Osteoblast (primary cell): ENCODE data around the gene GRIN3B. TPM values are rescaled to one million over a fixed set of nuclear protein-coding genes. Genes with fewer than 3 reads are reported as not detected.

Experiments
- DNase-seq: peaks from one replicate; pipeline ENCODE4 v3.0.0; 2011; ENCODE audit warnings: low spot score, mixed read lengths; ENCODE audit not compliant: insufficient read length; ENCODE audit errors: missing footprints
- H2AFZ ChIP-seq: 2 replicates; pipeline ENCODE4 v1.6.0; 2011; ENCODE audit warnings: mild to moderate bottlenecking, low read length
- H3K27ac ChIP-seq: 2 replicates; pipeline ENCODE4 v1.5.1; 2011; ENCODE audit warnings: mild to moderate bottlenecking, low read depth, low read length, moderate library complexity
- H3K27me3 ChIP-seq: 2 replicates; pipeline ENCODE4 v1.6.0; 2012; ENCODE audit warnings: mild to moderate bottlenecking, control low read depth, inconsistent platforms, low read length, moderate library complexity; ENCODE audit not compliant: insufficient read depth
- H3K36me3 ChIP-seq: 2 replicates; pipeline ENCODE4 v1.5.1; 2011; ENCODE audit warnings: mild to moderate bottlenecking, low read length, control low read depth, moderate library complexity; ENCODE audit not compliant: insufficient read depth
- H3K4me1 ChIP-seq: 2 replicates; pipeline ENCODE4 v1.5.1; 2011; ENCODE audit warnings: mild to moderate bottlenecking, low read length, control low read depth, moderate library complexity; ENCODE audit not compliant: insufficient read depth
- H3K4me2 ChIP-seq: 2 replicates; pipeline ENCODE4 v1.6.0; 2011; ENCODE audit warnings: mild to moderate bottlenecking, low read length; ENCODE audit not compliant: insufficient read depth
- H3K4me3 ChIP-seq: fragments of 200-600 bp; sonication (generic); 3 replicates; pipeline ENCODE4 v1.5.1; 2012; ENCODE audit warnings: mild to moderate bottlenecking, low read length, inconsistent platforms; ENCODE audit not compliant: insufficient read depth
- H3K79me2 ChIP-seq: 2 replicates; pipeline ENCODE4 v1.6.0; 2012; ENCODE audit warnings: mild to moderate bottlenecking, low read length, control low read depth, inconsistent platforms; ENCODE audit not compliant: insufficient read depth
- H3K9me3 ChIP-seq: 2 replicates; pipeline ENCODE4 v1.5.1; 2011; ENCODE audit warnings: low read depth, low read length, control low read depth
- H4K20me1 ChIP-seq: 2 replicates; pipeline ENCODE4 v1.6.0; 2012; ENCODE audit warnings: mild to moderate bottlenecking, low read length, control low read depth; ENCODE audit not compliant: insufficient read depth
- CTCF ChIP-seq: IDR thresholded peaks from 2 replicates; pipeline ENCODE4 v1.5.1; 2011; ENCODE audit warnings: mild to moderate bottlenecking, low read depth, low read length, moderate library complexity; ENCODE audit errors: extremely low read depth
- total RNA-seq: library from RNA; depleted of rRNA; stranded (reverse); fragments of >200 nt; gene quantifications from 2 replicates; pipeline ENCODE4 v1.2.3, GENCODE V29; 2012

Gene GRIN3B, protein sequence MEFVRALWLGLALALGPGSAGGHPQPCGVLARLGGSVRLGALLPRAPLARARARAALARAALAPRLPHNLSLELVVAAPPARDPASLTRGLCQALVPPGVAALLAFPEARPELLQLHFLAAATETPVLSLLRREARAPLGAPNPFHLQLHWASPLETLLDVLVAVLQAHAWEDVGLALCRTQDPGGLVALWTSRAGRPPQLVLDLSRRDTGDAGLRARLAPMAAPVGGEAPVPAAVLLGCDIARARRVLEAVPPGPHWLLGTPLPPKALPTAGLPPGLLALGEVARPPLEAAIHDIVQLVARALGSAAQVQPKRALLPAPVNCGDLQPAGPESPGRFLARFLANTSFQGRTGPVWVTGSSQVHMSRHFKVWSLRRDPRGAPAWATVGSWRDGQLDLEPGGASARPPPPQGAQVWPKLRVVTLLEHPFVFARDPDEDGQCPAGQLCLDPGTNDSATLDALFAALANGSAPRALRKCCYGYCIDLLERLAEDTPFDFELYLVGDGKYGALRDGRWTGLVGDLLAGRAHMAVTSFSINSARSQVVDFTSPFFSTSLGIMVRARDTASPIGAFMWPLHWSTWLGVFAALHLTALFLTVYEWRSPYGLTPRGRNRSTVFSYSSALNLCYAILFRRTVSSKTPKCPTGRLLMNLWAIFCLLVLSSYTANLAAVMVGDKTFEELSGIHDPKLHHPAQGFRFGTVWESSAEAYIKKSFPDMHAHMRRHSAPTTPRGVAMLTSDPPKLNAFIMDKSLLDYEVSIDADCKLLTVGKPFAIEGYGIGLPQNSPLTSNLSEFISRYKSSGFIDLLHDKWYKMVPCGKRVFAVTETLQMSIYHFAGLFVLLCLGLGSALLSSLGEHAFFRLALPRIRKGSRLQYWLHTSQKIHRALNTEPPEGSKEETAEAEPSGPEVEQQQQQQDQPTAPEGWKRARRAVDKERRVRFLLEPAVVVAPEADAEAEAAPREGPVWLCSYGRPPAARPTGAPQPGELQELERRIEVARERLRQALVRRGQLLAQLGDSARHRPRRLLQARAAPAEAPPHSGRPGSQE
- total RNA-seq, result not detected in 2 replicates

- H3K4me1 ChIP-seq, result peaks cover 5% of the 10 kb centered on the region
- DNase-seq, result peak; percentile 98
- H3K4me3 ChIP-seq, result no peak within 1 kb of the TSS
- peaks cover 58% of the 10 kb centered on the region for H3K27me3 ChIP-seq
- peaks cover 6% of the 10 kb centered on the region for H4K20me1 ChIP-seq
- H2AFZ ChIP-seq, result no peak within 1 kb of the TSS
- no peak for TF ChIP-seq CTCF
- no peaks in the 10 kb centered on the region for H3K9me3 ChIP-seq
- no peaks in the 10 kb centered on the region for H3K36me3 ChIP-seq
- no peaks in the 10 kb centered on the region for H3K79me2 ChIP-seq
- H3K27ac ChIP-seq, result no peak within 1 kb of the TSS
- no peak within 1 kb of the TSS for H3K4me2 ChIP-seq
These were observed at the start of gene GRIN3B for GRCh38 chr19:1000095-1000494. TSS of gene GRIN3B (plus strand) at chr19:1000419. CDS start at chr19:1000438, 19 bp downstream.

DNA sequence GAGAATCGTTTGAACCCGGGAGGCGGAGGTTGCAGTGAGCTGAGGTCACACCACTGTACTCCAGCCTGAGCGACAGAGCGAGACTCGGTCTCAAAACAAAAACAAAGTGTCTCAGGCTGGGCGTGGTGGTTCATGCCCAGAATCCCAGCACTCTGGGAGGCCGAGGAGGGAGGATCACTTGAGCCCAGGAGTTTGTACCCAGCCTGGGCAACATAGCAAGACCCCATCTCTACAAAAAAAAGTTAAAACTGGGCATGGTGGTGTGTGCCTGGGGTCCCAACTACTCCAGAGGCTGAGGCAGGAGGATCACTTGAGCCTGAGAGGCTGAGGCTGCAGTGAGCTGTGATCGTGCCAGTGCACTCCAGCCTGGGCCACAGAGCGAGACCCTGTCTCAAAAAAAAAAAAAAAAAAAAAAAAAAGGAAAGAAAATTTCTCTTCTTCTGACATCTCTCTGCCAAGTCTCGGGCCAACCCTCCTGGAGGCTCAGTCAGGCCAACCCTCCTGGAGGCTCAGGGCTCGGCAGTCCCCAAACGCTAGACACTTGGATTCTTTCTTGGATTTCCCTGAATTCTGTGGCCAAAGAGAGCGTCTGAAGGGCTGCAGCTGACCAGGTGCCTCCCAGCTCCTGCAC is 48.1 kb upstream of the GRIN3B start:
- peaks cover 12% of the 10 kb centered on the region for H3K4me1 ChIP-seq
- no peaks in the 10 kb centered on the region for H3K27me3 ChIP-seq
- H3K4me2 ChIP-seq, result no peak overlapping the region
- H2AFZ ChIP-seq, result no peak overlapping the region
- no peak for TF ChIP-seq CTCF
- no peaks in the 10 kb centered on the region for H3K36me3 ChIP-seq
- no peaks in the 10 kb centered on the region for H4K20me1 ChIP-seq
- peak overlapping the region; percentile 74 for H3K27ac ChIP-seq
- H3K79me2 ChIP-seq, result peaks cover 30% of the 10 kb centered on the region
- H3K9me3 ChIP-seq, result no peaks in the 10 kb centered on the region
- no peak overlapping the region for H3K4me3 ChIP-seq
- DNase-seq, result no peak

DNA sequence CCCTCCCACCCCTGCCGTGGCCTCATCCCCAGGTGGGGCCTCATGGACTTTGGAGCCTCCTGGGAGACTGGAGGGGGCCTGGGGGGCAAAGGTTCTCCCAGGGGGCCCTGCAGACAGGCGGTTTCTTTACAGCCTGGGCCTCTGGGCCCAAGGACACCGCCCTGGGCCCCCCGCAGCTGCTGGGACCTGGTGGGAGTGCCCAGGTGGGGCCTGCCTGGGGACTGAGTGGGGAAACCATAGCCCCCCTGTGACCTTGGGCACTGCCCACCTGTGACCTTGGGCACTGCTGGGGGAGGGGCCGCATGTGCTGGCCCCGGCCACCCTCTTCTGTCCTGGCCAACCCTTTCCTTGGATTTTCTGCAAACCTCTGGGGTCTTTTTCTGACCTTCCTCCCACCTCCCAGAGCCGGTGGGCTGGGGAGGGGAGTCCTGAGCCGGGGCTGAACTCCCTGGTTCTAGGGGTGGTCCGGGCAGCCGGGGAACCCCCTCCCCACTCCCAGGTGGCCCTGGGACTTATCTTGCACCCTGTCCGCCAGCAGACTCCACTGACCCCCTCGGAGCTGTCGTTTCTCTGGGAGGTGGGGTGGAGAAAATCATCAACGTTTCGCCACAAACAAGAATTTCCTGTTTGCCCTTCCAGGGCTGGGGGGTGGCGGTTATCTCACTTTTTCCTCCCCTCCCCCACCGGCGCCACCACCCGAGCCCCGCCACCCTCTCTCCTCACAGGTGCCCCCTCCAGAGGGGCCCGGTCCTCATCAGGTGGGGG is 47.4 kb upstream of the GRIN3B start:
- no peak overlapping the region for H3K27ac ChIP-seq
- H3K9me3 ChIP-seq, result no peaks in the 10 kb centered on the region
- H3K4me3 ChIP-seq, result no peak overlapping the region
- H4K20me1 ChIP-seq, result no peaks in the 10 kb centered on the region
- no peak for DNase-seq
- no peak overlapping the region for H3K4me2 ChIP-seq
- no peak for TF ChIP-seq CTCF
- H3K27me3 ChIP-seq, result no peaks in the 10 kb centered on the region
- peaks cover 14% of the 10 kb centered on the region for H3K4me1 ChIP-seq
- no peak overlapping the region for H2AFZ ChIP-seq
- no peaks in the 10 kb centered on the region for H3K36me3 ChIP-seq
- peaks cover 29% of the 10 kb centered on the region for H3K79me2 ChIP-seq
